NCI-H187 (cell line): ENCODE measurements around the gene CNGA1.
"Not testable (repeated sequence)": the region's sequence is repeated elsewhere in the genome, so short reads cannot be mapped to it uniquely, and the experiment has no call there.

Experiments used
- DNase-seq, 2 experiments: peaks; one replicate each; lab custom pipeline; 2025; lab: John Stamatoyannopoulos, UW

Gene CNGA1

DNA sequence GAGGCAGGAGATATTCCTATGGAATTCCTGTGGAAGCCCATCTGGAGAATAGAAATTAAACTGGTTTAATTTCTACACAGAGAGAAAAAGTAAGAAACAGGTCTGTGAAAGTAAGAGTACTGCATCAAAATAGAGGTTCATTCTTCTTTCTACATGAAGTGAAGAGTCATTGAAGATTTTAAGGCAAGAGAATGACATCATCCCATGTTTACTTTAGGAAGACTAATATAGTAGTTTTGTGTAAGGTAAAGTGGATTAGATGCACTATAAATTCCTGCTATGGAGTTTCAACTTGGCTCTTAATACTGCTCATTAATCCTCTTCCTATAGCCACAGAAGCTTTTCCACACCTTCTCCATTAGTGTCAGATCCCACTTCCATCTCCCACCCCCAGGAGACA, 47.6 kb downstream of the CNGA1 start:
- DNase-seq: no peak

DNA sequence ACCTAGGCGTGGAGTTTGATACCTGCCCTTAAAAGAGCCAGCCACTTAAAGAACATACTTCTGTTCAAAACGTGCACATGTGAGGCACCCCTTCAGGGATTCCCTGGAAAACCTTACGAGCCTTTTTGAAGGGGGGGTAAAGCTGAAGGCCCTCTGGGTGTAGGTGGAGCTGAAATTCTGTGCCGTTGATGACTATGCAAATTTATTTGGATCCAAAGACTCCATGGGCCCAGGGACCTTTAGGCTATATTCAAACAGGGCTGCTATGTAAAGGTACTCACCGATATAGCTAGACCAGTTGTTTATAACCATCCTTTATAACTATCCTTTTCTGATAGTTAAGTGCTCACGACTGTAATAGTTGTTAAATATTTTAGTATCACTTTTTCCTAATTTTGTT, 61.8 kb downstream of the CNGA1 start:
- no peak for DNase-seq

DNA sequence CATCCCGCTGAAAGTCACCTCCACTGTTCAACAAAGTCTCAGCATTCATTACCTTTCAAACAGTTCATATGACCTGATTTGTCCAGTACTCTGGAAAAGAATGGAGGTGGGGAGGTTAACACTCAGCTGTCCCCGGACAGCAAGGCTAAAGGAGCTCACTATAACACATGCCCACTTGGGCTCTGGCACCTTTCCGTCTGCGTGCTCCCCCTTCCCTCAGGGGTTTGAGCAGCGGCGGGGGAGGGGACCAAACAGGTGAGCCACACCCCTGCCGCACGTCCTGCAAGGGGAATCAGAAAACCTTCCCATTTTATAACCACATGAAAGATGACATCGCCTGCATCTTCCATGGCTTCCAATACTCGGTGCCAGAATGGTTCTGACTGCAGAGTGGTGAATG, 62.2 kb downstream of the CNGA1 start:
- no peak for DNase-seq

DNA sequence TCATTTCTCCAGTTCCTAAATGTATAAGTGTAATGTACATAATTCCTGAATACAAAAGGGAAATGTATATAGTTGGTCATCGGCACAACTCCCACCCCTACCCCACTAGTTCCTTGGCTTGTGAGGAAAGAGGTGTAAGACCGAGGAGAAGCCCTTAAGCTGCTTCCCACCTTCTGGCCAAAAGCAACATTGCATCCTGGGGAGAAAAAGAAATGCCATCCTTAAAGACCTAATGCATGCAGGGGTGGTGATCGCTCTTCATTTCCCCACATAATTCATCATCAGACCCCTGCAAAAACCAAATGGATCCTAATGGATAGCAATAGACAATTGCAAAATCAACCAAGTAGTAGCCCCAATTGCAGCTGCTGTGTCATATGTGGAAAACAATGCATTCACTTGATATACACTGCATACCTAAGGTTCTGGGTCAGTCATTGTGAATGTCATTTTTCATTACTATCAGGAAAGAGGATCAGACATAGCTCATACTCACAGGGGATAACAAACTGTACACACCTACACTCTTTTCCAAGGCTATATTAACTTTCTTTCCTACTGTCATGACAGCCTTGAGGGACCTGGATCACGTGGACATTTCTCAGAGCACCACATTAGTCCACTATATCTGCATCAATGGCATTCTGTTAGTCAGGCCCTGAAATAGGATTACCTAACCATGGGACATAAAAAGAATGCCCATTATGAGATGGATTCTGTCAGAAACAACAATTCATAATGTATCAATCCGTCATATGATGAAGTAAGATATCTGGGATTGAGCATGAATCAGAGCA, 70.4 kb downstream of the CNGA1 start:
- no peak for DNase-seq

DNA sequence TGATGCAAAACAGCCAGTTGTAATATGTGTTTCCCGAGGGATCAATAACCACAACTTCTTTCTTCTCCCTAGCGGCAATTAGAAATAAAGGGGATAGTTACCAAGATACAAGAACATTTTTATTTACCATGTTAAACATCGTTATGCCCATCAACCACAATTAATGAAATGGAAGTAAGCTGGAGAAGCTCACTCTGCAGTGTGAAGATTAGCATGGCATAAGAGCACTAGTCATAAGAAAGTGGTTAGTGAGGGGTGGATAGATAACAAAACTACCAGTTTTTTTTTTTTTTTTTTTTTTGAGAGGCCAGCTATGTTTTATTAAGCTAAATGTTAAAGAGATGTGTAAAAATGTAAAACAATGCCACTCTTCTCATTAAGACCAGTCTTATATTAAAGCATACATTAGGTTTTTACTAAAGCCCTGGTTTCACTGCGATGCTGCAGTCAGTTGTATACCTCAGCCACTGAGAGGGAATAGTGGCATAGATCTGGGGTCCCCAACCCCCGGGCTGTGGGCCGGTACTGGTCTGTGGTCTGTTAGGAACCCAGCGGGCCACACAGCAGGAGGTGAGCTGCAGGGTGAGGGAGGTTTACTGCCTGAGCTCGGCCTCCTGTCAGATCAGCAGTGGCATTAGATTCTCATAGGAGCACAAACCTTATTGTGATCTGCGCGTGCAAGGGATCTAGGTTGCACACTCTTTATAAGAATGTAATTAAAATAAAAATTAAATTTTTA, 74.2 kb downstream of the CNGA1 start:
- DNase-seq: no peak

DNA sequence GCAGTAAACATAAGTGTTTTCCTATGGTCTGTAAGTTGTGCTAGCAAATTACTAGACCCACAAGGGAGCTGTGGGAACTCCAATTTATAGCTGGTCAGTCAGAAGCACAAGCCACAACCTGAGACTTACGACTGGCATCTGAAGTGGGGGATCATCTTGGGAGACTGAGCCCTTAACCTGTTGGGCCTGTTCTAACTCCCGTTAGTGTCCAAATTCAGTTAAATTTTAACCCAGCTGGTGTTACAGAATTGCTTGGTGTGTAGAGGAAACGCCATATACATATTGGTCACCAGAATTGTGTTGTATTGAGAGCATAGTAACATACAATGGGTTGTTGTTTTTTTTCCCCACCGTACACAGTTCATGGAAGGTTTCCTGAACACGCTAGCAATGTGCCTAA, 77.0 kb downstream of the CNGA1 start:
- no peak for DNase-seq

DNA sequence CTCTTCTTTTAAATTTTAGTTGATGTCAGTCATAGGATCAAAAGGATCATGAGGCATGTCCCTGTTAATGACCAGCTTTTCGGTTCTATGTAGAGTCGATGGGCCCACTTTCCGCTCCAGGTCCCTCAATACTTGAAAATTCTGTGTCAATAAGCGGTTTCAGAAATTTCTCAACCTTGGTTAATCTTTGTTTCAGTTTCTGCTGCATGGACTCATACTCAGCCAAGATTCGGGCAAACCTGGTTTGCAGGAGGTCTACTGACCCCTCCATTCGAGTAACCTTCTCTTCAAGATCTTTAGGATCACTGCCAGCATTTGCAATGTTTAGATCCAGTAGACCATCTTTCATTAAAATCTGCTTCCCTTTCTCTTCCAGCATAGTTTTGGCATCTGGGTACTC, 80.1 kb downstream of the CNGA1 start:
- DNase-seq: no peak

DNA sequence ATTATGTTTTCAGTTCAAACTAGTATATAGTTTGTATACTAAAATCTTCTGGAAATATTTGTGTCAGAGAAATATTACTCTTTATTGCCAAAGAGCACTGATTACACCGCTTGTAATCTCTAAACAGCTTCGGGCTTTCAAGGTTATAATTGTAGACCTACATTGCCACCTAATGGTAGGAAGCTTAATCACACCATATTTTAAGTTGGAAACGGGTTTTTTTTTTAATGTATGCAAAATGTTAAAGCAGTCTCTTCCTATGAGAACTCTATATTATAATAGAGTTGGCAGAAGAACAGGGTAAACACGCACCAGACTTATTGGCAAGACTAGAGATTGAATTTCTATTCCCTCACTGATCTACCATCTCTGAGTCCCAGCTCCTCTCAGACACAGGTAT, 82.6 kb downstream of the CNGA1 start:
- DNase-seq: no peak

DNA sequence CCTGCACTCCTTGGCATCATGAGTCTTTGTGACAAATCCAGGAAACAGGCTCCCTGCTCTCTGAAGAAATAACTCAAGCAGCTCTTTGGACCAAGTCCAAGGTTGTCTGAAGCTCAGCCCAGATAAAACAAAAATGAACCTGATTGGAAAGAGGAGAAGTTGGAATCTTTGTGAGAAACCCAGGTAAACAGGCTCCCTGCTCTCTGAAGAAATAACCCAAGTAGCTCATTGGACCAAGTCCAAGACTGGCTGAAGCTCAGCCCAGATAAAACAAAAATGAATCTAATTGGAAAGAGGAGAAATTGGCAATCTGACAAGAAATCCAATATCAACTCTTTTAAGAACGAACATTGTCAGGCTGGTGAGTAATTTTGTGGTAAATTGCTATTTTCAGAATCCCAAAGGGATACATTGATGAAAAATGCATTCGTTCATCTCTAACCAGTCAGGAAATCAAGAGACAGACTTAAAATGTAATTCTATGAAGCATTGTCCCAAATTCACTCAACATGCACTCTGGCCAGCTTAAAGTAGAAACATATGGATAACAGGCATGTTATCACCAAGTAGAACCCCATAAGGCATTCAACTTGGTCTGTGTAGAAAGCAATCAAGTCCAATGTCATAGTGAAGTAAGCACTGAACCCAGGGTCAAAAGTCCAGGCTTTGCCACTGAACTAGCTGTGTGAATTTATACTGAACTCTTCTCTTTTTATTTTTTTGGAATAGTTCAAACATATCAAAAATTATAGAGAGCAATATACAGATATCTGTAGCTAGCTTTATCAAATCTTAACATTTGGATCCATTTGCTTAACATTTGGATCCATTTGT, 85.3 kb downstream of the CNGA1 start:
- DNase-seq: no peak

DNA sequence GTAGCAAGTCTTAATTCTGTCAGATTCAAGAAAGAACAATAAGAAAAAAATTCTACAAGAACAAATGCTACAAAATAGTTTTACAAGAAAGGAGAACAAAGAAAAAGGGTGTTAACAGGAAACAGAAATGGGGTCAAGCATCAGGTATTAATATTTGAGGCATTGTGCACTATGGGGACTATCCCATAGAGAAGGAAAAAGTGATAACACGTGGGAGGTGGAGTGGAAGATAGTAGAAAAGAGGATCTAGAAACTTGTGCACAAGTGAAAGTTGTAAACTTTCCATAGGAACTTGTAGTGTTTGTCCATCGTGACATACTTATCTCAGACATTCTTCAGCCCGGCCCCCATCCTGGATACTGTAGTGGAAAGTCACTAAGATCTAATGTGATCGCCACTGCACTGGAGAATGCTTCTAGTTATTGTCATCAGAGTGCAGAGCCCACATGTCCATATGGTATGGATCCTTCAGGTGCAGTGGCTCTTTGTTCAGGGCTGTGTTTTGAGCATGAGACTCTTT, 86.7 kb downstream of the CNGA1 start:
- no peak for DNase-seq

DNA sequence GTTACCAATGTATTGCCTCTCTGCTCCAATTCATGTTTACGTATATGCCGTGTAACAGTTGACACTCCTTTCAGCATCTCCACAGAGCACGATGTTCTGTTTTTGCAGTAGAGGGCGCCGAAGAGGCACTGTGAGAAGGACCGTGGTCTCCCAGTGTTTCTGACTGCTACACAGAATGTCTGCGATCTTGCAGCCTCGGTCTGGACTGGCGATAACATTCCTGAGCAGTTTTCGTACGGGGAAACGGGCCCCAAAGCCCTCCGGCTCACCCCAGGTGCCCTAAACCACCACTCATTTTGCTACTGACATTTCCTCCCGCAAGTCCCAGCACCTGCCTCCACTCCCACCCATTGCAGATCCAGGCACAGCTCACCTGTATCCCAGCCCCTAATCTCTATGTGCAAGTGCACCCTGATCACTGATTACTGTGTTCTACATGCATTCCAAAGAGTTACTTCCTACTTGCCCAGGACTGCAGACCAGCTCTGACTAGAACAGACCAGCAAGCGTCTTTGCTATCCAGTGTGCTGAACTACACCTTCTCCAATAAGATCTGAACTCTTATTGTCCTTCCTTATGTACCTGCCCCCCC, 89.7 kb downstream of the CNGA1 start:
- peak in 1 of 2 experiments; percentile 4 for DNase-seq

DNA sequence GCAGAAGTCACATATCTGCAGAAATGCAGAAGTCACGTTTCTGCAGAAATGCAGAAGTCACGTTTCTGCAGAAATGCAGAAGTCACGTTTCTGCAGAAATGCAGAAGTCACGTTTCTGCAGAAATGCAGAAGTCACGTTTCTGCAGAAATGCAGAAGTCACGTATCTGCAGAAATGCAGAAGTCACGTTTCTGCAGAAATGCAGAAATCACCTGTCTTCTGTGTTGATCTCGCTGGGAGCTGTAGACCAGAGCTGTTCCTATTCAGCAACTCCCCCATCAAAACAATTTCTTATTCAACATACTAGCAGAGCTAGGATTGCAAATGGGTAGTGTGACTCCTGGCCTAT, 93.2 kb downstream of the CNGA1 start:
- DNase-seq: not testable (repeated sequence)

DNA sequence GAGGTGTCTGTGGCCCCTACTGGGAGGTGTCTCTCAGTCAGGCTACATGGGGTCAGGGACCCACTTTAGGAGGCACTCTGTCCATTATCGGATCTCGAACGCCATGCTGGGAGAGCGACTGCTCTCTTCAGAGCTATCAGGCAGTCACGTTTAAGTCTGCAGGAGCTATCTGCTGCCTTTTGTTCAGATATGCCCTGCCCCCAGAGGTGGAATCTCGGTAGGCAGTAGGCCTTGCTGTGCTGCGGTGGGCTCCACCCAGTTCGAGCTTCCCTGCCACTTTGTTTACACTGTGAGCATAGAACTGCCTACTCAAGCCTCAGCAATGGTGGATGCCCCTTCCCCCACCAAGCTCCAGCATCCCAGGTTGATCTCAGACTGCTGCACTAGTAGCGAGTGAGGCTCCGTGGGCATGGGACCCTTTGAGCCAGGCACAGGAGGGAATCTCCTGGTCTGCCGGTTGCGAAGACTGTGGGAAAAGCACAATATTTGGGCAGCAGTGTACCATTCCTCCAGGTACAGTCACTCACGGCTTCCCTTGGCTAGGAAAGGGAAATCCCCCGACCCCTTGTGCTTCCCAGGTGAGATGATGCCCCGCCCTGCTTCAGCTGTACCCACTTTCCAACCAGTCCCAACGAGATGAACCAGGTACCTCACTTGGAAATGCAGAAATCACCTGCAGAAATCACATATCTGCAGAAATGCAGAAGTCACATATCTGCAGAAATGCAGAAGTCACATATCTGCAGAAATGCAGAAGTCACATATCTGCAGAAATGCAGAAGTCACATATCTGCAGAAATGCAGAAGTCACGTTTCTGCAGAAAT, 93.8 kb downstream of the CNGA1 start:
- not testable (repeated sequence) for DNase-seq

DNA sequence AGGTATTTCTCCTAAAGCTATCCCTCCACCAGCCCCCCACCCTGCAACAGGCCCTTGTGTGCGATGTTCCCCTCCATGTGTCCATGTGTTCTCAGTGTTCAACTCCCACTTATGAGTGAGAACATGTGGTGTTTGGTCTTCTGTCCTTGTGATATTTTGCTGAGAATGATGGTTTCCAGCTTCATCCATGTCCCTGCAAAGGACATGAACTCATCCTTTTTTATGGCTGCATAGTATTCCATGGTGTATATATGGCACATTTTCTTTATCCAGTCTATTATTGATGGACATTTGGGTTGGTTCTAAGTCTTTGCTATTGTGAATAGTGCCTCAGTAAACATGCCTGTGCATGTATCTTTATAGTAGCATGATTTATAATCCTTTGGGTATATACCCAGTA, 99.3 kb downstream of the CNGA1 start:
- not testable (repeated sequence) for DNase-seq

DNA sequence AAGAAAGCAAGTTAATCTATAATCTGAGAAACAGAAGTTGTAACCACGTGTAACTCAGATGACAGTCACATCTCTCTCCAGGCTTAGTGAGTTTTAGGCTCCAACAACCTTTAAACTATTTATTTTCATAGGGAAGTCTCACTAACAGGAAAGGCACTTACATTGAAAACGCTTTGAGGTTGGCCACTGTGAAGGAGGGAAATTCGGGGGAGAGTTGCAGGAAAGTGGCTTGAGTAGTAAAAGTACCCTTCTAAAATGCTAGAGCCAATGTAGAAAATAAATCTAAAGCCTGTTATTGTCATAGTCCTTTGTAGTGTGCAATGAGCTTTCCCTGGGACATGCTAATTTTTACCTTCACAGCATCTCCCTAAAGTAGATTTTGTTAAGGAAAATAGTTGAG, 101.1 kb downstream of the CNGA1 start:
- DNase-seq: no peak

DNA sequence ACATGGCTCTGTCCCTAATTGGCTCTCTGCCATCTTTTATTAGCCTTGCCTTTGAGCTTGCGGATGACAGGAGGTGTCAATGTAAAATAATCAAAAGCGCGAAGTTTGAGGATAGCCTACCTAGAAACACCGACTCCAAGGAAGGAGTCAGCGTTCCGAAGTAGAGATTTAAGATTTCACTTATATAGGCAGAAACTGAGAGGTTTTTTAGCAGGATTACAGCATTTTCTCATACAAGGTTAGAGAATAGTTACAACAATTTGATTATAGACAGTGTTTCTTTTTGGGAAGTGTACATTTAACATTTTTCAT, 101.6 kb downstream of the CNGA1 start:
- DNase-seq: no peak

DNA sequence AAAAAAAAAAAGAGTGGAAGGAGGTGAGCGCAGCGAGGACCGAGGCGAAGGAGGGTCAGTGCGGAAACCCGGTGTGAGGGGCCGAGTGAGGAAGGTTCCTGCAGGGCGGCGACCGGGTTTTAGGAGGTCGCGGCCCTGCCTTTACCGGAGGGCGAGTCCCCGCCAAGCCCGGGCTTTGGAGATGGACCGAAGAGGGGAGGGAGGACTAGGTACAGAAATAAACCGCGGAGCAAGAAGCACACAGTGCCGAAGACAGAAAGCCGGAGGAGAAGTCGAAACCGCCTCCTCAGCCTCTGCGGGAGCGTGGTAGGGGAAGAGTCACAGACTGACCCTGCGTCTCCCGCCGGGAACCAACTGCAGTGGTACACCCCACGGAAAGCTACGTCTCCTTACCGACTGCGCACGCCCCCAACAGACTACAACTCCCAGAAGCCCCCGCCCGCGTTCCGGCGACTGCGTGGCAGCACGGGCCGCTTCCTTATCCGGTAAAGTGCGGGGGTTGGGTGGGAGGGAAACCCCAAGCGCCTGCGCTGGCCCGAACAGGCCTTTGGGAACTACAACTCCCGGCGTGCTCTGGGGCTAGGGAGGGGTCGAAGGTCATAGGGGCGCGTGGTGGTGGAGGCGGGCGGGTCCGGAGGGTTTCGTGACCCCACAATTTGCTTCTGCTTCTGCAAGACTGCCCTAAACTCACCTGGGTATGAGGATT, 102.1 kb downstream of the CNGA1 start, which contains the start of gene NFXL1:
TSS of gene NFXL1 (minus strand) at position 364 of the 706 bp plus-strand sequence. CDS start 380 bp downstream, outside the sequence.
- DNase-seq: peak; percentile 94 to 98

DNA sequence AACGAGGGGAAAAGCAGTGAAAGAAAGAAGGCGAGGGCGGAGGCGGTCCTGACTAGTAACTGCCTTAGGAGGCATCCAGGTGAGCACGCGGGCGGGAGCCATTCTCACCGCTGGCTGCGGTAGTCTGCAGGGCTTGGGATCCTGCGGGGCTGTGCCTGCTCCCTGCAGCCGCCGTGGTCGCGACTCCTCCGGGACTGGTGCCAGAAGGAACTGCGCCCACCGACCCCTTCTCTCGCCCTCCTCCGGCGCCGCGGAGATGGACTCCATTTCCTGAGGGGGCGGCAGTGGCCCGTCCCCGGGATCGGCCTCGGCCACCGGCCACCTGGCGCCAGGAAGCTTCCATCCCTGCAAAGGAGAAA, 102.6 kb downstream of the CNGA1 start:
- peak; percentile 12 to 43 for DNase-seq

DNA sequence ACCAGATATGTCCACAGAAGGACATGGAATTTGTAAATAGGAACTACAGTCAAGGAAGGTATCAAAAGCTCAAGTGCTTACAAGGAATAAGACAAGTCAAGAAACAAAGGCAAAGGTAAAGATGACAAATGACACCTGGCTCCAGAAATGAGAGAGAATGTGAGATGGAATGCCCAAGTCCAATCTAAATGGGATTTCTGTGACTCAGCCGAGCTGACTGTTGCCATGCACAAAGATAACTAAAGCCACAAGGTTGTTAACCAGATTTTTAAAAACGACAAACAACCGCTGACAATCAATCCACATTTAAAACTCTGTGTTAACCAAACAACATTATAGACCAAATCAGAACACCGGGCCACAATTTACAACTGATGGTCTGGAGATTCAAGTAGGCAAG, 103.2 kb downstream of the CNGA1 start:
- no peak for DNase-seq

DNA sequence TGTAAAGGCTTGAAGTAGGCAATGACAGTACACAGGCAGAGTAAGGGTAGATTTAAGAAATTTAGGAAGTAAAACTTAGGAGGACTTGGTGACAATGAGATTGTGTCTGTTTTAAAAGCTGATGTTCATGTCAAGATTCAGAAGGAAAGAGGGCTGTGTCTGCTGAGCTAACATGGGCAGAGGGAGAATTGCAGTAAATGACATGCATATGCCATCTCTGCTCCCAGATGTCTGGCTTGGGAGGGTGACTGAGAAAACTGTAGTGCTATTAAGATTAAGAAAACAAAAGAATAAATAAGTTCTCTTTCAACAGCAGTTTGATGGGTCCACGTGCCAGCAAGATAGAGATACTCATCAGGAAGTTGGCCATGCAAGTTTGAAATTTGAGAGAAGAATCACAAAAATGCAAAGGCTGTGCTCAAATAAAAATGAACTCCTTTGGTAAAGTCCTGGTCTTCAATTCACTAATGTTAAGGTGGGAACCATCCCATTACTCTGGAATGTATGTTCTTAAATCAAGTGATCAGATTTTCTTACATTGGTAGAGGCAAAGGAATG, 109.3 kb downstream of the CNGA1 start:
- DNase-seq: no peak
